Endodermal cell (in vitro differentiated cells): ENCODE measurements around the gene ATP2B2. TPM values are rescaled to one million over a fixed set of nuclear protein-coding genes. Genes with fewer than 3 reads are reported as not detected.

Experiments used
- DNase-seq: peaks from one replicate; pipeline ENCODE4 v3.0.0-alpha.2; 2017
- H3K27ac ChIP-seq: 2 replicates; pipeline ENCODE4 v1.5.1; 2013; ENCODE audit warnings: mild to moderate bottlenecking, low read depth, low read length, moderate library complexity
- H3K27me3 ChIP-seq: 2 replicates; pipeline ENCODE4 v1.6.1; 2013; ENCODE audit warnings: mild to moderate bottlenecking, low read length, moderate library complexity; ENCODE audit not compliant: insufficient read depth, control insufficient read depth, poor library complexity, severe bottlenecking
- H3K36me3 ChIP-seq: 2 replicates; pipeline ENCODE4 v1.7.0; 2013; ENCODE audit warnings: mild to moderate bottlenecking, low read length, moderate library complexity; ENCODE audit not compliant: control insufficient read depth, insufficient read depth
- H3K4me1 ChIP-seq: one replicate; pipeline ENCODE4 v1.7.0; 2013; ENCODE audit warnings: low read length; ENCODE audit not compliant: control insufficient read depth, insufficient read depth
- H3K4me3 ChIP-seq: 2 replicates; pipeline ENCODE4 v1.5.1; 2013; ENCODE audit warnings: mild to moderate bottlenecking, low read length, moderate library complexity
- H3K9ac ChIP-seq: 2 replicates; pipeline ENCODE4 v1.6.1; 2013; ENCODE audit warnings: mild to moderate bottlenecking, low read length, moderate library complexity; ENCODE audit not compliant: poor library complexity, severe bottlenecking; ENCODE audit errors: extremely low read depth
- H3K9me3 ChIP-seq: 2 replicates; pipeline ENCODE4 v1.6.1; 2013; ENCODE audit warnings: mild to moderate bottlenecking, low read length, moderate library complexity; ENCODE audit not compliant: control insufficient read depth
- H3K27ac Mint-ChIP-seq: 2 replicates; pipeline ENCODE4 v1.8.0; 2020; ENCODE audit warnings: mixed read lengths
- H3K27me3 Mint-ChIP-seq: 2 replicates; pipeline ENCODE4 v1.8.0; 2021; ENCODE audit warnings: mild to moderate bottlenecking, mixed read lengths; ENCODE audit not compliant: insufficient read depth
- H3K36me3 Mint-ChIP-seq: 2 replicates; pipeline ENCODE4 v1.8.0; 2020; ENCODE audit warnings: low read depth, mixed read lengths
- H3K4me1 Mint-ChIP-seq: 2 replicates; pipeline ENCODE4 v1.8.0; 2020; ENCODE audit warnings: mixed read lengths
- H3K4me3 Mint-ChIP-seq: 2 replicates; pipeline ENCODE4 v1.8.0; 2020; ENCODE audit warnings: mild to moderate bottlenecking, moderate library complexity, mixed read lengths
- H3K9me3 Mint-ChIP-seq: 2 replicates; pipeline ENCODE4 v1.8.0; 2020; ENCODE audit warnings: mild to moderate bottlenecking, mixed read lengths
- CTCF ChIP-seq: fragments of 200-600 bp; sonication (generic); conservative IDR thresholded peaks from 2 replicates; pipeline ENCODE4 v1.5.0; 2021; ENCODE audit warnings: antibody characterized with exemption, mild to moderate bottlenecking
- WGBS, 2 experiments: methylation state at CpG; one replicate each; pipeline versions ENCODE4 v1.1.5 to v1.1.7; 2013; ENCODE audit warnings: missing lambda C conversion rate in 2 of 2, mixed read lengths in 1 of 2; ENCODE audit not compliant: insufficient coverage in 1 of 2, insufficient read length in 1 of 2; 5-methylcytosine and 5-hydroxymethylcytosine counted together
- total RNA-seq, 2 donors: library from RNA; stranded (reverse); fragmentation: NEBNext Ultra II Directional in 1 of 2; extraction: Animal tissue kit (Norgen Biotek cat#: 25700) in 1 of 2; gene quantifications; 2 replicates in 1 of 2; 3 replicates in 1 of 2; pipeline ENCODE4 v1.2.1, GENCODE V29; 2021

Gene ATP2B2
- total RNA-seq, 2 donors from 2014 or later: 0.09 TPM; not detected in 1

DNA sequence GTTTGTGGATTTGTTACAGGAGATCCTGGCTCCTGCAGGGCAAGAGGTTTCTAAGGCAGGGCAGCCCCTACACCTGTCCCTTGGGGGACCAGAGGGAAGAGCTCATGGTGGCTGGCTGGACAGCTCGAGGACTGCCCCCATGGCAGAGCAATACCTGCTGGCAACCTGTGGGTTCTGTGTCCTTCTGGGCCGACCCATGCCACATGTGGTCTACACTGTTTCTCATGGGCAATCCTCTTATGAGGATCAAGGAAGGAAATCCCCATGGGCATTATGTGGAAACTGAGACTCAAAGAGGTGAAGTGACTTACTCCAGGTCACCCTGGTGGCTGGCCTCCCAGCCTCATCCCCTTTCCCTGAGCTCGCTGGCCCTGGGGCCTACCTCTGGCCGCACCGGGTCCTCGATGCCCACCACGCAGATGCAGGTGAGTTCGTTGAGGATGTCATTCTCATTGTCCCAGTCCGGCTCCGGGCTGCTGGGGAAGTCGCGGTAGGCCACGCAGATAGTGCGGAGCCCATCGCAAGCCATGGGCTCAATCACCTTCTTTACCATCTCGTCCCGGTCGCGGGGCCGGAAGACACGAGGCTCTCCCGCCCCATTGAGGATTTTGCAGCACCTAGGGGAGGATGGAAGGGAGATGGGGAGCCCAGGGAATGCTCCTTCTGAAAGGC lies 146.9 kb downstream of the ATP2B2 start:
- no peak for TF ChIP-seq CTCF

GRCh38 chr3:10357592-10358308 lies 147.6 kb downstream of the ATP2B2 start:
- Histone ChIP-seq H3K4me3 (no peak overlapping the region), H3K9ac (no peak overlapping the region), H3K4me1 (peaks cover 5% of the 10 kb centered on the region), H3K9me3 (no peaks in the 10 kb centered on the region), H3K27ac (no peak overlapping the region), H3K27me3 (no peaks in the 10 kb centered on the region), H3K36me3 (no peaks in the 10 kb centered on the region)
- 73 to 79% methylated on average over 5 to 7 of the region's 7 CpGs for WGBS, 2 experiments
- Mint-ChIP-seq H3K4me1 (peaks cover 50% of the 10 kb centered on the region), H3K36me3 (no peaks in the 10 kb centered on the region), H3K9me3 (peaks cover 13% of the 10 kb centered on the region), H3K27ac (peak overlapping the region; percentile 36), H3K4me3 (no peak overlapping the region), H3K27me3 (no peaks in the 10 kb centered on the region)
- DNase-seq: no peak
- no peak for TF ChIP-seq CTCF

More for the DNA sequence above, 146.9 kb downstream of the ATP2B2 start:
- no peaks in the 10 kb centered on the region for H3K36me3 Mint-ChIP-seq
- peaks cover 15% of the 10 kb centered on the region for H3K9me3 Mint-ChIP-seq
- no peak for DNase-seq
- no peak overlapping the region for H3K27ac ChIP-seq
- H3K4me3 ChIP-seq: no peak overlapping the region
- H3K4me1 Mint-ChIP-seq: peaks cover 43% of the 10 kb centered on the region
- H3K27ac Mint-ChIP-seq: no peak overlapping the region
- no peak overlapping the region for H3K4me3 Mint-ChIP-seq
- no peaks in the 10 kb centered on the region for H3K9me3 ChIP-seq
- H3K4me1 ChIP-seq: peaks cover 3% of the 10 kb centered on the region
- H3K36me3 ChIP-seq: no peaks in the 10 kb centered on the region
- 95 to 96% methylated on average over 10 to 22 of the region's 22 CpGs for WGBS, 2 experiments
- H3K27me3 Mint-ChIP-seq: no peaks in the 10 kb centered on the region
- no peaks in the 10 kb centered on the region for H3K27me3 ChIP-seq
- H3K9ac ChIP-seq: no peak overlapping the region

DNA sequence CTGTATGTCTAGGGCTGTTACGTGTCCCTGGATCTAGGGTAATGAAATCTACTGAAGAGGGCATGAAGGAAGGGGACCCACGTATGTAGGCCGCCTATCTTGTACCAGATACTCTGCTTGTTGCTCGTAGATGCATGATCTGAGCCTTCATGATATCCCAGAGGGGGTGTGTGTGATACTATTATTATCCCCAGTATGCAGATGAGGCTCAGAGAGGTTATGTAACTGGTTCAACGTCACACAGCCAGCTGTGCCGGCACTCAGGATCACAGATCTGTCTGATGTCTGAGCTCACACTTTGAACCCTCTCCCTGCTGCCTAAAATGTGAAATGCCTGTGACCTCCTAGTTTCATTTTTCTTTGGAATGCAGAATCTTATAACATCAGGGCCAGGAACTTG lies 148.3 kb downstream of the ATP2B2 start:
- Histone ChIP-seq H3K27ac (no peak overlapping the region), H3K9ac (no peak overlapping the region), H3K9me3 (no peaks in the 10 kb centered on the region), H3K4me1 (peaks cover 9% of the 10 kb centered on the region), H3K36me3 (no peaks in the 10 kb centered on the region), H3K4me3 (no peak overlapping the region), H3K27me3 (no peaks in the 10 kb centered on the region)
- no peaks in the 10 kb centered on the region for H3K36me3 Mint-ChIP-seq
- H3K4me3 Mint-ChIP-seq: no peak overlapping the region
- peaks cover 13% of the 10 kb centered on the region for H3K9me3 Mint-ChIP-seq
- no peak for DNase-seq
- H3K4me1 Mint-ChIP-seq: peaks cover 55% of the 10 kb centered on the region
- no peaks in the 10 kb centered on the region for H3K27me3 Mint-ChIP-seq
- no peak overlapping the region for H3K27ac Mint-ChIP-seq
- 93 to 96% methylated on average over 6 of the region's 6 CpGs for WGBS, 2 experiments
- no peak for TF ChIP-seq CTCF
